ENCODE data around the gene APBA2. TPM values are rescaled to one million over a fixed set of nuclear protein-coding genes. Genes with fewer than 3 reads are reported as not detected.

APBA2 gene
- total RNA-seq, 1 experiment from 2014 or later: 12.9 TPM

DNA sequence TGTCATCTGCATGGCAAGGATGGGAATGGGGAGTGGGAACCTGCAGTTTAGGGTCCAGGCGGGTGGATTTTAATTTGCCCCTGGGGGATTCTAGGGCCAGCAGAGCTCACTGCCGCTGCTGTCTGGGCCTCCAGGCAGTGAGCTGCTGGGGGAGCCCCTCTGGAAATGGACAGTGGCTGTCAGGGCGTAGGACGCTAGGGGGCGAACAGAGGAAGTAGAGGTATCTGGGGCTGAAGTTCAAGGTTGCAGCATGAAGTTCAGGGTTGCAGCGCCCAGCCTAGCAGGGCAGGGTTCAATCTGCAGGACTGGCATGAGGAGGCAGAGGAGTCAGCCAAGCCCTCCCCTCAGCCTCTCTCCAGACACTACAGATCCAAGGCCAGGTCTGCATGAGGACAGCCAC lies 49.5 kb downstream of the APBA2 start:
- CTCF ChIA-PET: no interaction called here
- H3K36me3 ChIP-seq (ENCODE audit: insufficient read depth, low read length, poor library complexity, severe bottlenecking): no peaks in the 10 kb centered on the region
- no TSS peak for BruUV-seq (replicated peaks)
- no peak overlapping the region for H3K27ac ChIP-seq (ENCODE audit: low read depth, low read length, poor library complexity, severe bottlenecking)
- POLR2A ChIA-PET (ENCODE audit: low non-redundant PET): no interaction called here
- no peaks in the 10 kb centered on the region for H3K9me3 ChIP-seq (ENCODE audit: low read depth, low read length, poor library complexity, severe bottlenecking)
- no peak for DNase-seq (ENCODE audit: low spot score)
- TF ChIP-seq EZH2 (IDR thresholded peaks at IDR 0.05; ENCODE audit: borderline replicate concordance, low read depth, low read length, poor library complexity, severe bottlenecking) (no peak), CTCF (conservative IDR thresholded peaks at IDR 0.05; ENCODE audit: low read depth, low read length) (no peak)
- intact Hi-C loops (cut with micrococcal nuclease; ENCODE audit: unreplicated experiment): no loop called here
- H3K27me3 ChIP-seq (replicated peaks; ENCODE audit: insufficient read depth, low read depth, low read length, poor library complexity): no peaks in the 10 kb centered on the region
- no peak overlapping the region for H3K4me3 ChIP-seq (ENCODE audit: low read depth, low read length, poor library complexity, severe bottlenecking)
- no peaks in the 10 kb centered on the region for H3K4me1 ChIP-seq (ENCODE audit: insufficient read depth, low read length, poor library complexity, severe bottlenecking)

- no peak for TF ChIP-seq CTCF (conservative IDR thresholded peaks at IDR 0.05; ENCODE audit: low read depth, low read length)
- no peak for TF ChIP-seq EZH2 (IDR thresholded peaks at IDR 0.05; ENCODE audit: borderline replicate concordance, low read depth, low read length, poor library complexity, severe bottlenecking)
- CTCF ChIA-PET: no interaction called here
- no peak for DNase-seq (ENCODE audit: low spot score)
Observed at GRCh38 chr15:28936081-28936480, 50.3 kb downstream of the APBA2 start.

GRCh38 chr15:28936481-28936881 lies 50.7 kb downstream of the APBA2 start:
- Histone ChIP-seq H3K27ac (ENCODE audit: low read depth, low read length, poor library complexity, severe bottlenecking) (no peak overlapping the region), H3K9me3 (ENCODE audit: low read depth, low read length, poor library complexity, severe bottlenecking) (no peaks in the 10 kb centered on the region), H3K27me3 (replicated peaks; ENCODE audit: insufficient read depth, low read depth, low read length, poor library complexity) (no peaks in the 10 kb centered on the region), H3K36me3 (ENCODE audit: insufficient read depth, low read length, poor library complexity, severe bottlenecking) (no peaks in the 10 kb centered on the region), H3K4me1 (ENCODE audit: insufficient read depth, low read length, poor library complexity, severe bottlenecking) (no peaks in the 10 kb centered on the region), H3K4me3 (ENCODE audit: low read depth, low read length, poor library complexity, severe bottlenecking) (no peak overlapping the region)
- TF ChIP-seq CTCF (conservative IDR thresholded peaks at IDR 0.05; ENCODE audit: low read depth, low read length) (no peak), EZH2 (IDR thresholded peaks at IDR 0.05; ENCODE audit: borderline replicate concordance, low read depth, low read length, poor library complexity, severe bottlenecking) (no peak)
- intact Hi-C loops (cut with micrococcal nuclease; ENCODE audit: unreplicated experiment): no loop called here
- CTCF ChIA-PET: no interaction called here
- POLR2A ChIA-PET (ENCODE audit: low non-redundant PET): no interaction called here
- DNase-seq (ENCODE audit: low spot score): no peak
- no TSS peak for BruUV-seq (replicated peaks)

More at GRCh38 chr15:28936081-28936480, 50.3 kb downstream of the APBA2 start:
- no peaks in the 10 kb centered on the region for H3K9me3 ChIP-seq (ENCODE audit: low read depth, low read length, poor library complexity, severe bottlenecking)
- no TSS peak for BruUV-seq (replicated peaks)
- no peak overlapping the region for H3K27ac ChIP-seq (ENCODE audit: low read depth, low read length, poor library complexity, severe bottlenecking)
- H3K27me3 ChIP-seq (replicated peaks; ENCODE audit: insufficient read depth, low read depth, low read length, poor library complexity): no peaks in the 10 kb centered on the region
- H3K4me1 ChIP-seq (ENCODE audit: insufficient read depth, low read length, poor library complexity, severe bottlenecking): no peaks in the 10 kb centered on the region
- intact Hi-C loops (cut with micrococcal nuclease; ENCODE audit: unreplicated experiment): no loop called here
- H3K36me3 ChIP-seq (ENCODE audit: insufficient read depth, low read length, poor library complexity, severe bottlenecking): no peaks in the 10 kb centered on the region
- POLR2A ChIA-PET (ENCODE audit: low non-redundant PET): no interaction called here
- no peak overlapping the region for H3K4me3 ChIP-seq (ENCODE audit: low read depth, low read length, poor library complexity, severe bottlenecking)
